NCI-H1417 (cell line): ENCODE data around the gene SPATA31D4.
"Not testable (repeated sequence)": the region's sequence is repeated elsewhere in the genome, so short reads cannot be mapped to it uniquely, and the experiment has no call there.

Experiments
- DNase-seq, 3 experiments: peaks; one replicate each; lab custom pipeline; 2025; lab: John Stamatoyannopoulos, UW

Gene SPATA31D4

DNA sequence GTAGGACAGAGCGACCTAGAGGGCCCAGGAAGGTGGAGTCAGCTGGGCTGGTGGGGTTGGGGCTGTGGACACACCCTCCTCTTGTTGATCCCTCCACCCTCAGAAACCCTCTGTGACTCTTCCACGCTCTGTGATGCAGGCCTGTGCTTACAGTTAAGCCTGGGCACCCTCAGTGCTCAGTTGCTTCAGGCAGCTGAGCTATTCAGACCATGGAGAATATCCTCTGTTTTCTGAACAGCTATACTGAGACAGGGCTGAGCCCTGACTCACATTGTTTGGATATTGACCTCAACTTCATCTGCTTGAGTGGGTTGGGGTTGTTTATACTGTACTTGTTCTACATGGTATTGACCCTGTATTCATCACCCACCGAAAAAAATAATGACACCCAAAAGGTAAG is at the start of gene SPATA31D4:
Gene SPATA31D4 (plus strand): TSS at position 124 of the 400 bp plus-strand sequence. CDS start 86 bp downstream, at position 210.
- not testable (repeated sequence) for DNase-seq

DNA sequence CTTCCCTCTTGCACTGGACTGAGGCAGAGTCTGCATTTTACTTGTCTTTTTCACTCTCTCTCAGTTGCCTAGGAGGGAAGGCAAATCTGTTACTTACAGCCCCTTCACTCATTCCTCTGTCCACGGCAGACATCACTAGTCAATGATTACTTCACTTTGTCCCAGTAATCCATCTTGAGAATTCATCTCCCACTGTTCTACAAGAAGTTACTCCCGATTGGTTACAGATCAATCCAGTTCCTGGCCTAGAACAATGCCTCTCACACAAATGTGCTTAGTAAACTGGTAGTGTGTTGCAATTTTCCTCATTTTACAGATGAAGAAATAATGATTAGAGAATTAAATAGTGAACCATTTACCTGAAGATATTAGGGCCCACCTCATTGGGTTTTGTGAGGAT is 49.7 kb upstream of the SPATA31D4 start:
- no peak for DNase-seq

DNA sequence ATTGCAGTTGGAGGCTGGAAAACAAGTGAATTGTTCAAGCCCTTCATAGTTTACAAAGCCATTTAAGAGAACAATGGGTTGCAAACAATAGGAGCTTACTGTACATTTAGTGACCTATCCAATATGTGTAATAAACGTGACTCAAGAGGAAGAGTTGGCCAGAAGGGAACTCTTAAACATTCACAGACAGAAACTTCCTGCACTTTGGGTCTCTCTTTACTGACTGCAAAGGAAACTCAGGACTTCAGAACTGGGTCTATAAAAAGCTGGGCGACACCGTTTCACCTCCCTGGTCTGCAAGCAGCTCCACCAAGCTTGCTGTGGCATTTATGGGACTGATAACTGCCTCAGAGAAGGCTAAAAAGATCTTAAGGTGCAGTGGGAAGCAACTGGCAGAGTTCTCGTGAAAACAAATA is 48.7 kb upstream of the SPATA31D4 start:
- peak in 1 of 3 experiments; percentile 15 for DNase-seq

DNA sequence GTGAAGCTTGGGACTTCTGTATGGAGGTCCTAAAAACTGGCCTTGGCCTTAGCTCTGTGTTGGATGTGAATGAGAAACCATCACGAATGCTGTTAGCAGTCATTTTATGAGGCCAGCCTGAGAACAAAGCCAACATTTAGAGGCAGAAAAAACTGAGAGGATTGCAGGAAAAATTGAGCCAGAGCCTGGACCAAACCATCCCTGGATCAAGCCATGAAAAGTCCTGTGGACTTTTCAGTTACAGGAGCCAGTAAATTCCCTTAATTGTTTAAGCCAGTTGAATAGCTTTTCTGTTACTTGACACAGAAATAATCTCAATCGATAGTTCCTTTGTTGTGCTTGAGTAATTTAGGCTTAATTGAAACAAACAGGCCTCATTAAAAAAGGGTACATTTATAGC is 42.6 kb upstream of the SPATA31D4 start:
- DNase-seq: no peak

DNA sequence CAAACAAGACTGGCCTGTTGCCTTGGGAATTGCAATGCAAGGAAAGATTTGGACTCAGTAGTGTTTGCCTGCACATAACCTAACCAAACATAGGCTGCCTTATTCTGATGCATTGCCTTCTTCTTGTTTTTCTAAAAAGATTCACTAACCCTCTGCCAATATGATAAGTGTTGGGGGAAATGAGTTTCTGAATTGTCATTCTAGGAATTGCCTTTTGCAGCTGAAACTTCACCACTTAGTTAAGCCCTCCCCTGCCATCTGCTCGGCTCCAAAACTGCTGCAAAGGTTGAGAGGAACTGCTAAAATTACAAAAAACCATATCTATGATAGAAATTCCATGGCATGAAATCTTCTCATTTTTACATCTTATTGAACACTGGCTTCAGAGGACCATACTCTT is 41.6 kb upstream of the SPATA31D4 start:
- DNase-seq: no peak

DNA sequence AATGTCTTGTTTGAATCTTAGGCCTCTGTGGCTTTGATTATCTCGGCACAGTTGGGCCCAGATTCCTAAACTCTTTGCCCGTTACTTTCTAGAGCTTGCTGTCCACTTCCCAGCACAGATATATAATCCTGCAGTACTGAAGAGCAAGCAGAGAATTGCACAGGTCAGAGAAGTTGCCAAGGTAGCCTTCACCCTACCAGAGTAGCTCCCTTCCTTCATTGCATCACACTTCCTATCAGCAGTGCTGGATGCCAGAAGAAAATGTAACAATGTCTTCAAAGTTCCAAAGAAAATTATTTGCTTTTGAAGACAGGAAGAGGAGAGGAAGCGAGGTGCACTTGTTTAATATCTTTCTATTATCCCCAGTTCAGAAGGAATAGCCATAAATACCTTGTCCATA is 38.1 kb upstream of the SPATA31D4 start:
- no peak for DNase-seq

DNA sequence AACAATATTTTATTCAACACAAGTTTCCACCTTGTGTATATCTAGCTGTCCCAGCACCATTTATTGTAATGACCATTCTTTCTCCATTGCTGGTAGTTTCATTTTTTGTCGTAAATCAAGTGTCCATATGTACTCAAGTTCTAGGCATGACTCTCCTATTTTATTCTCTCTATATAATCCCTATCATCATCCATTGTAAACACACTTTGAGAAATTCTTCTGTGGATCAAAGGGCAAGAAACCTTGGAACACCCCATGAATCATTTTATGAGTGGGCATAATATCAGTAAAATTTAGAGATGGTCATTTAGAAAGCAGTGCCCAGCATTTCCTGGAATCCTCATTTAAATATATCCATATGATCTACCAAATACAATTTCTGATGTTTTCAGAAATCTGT is 35.8 kb upstream of the SPATA31D4 start:
- no peak for DNase-seq

DNA sequence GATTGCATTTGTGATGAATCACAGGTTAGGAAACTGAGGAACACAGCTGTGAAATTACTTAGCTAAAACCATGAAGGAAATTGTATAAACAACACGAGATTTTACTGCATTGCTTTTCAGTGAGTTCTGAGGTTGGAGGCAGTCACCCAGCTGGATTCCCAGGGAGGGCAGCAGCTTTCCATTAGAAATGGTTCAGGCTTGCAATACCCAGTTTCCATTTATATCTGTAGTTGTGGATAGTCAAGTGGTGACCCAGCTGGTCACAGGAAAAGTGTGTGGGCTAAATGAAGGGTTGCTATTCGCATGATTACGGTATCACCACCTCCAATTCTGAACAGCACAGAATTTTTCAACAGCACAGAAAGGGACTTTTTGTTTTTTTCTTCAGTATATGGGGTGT is 34.3 kb upstream of the SPATA31D4 start:
- no peak for DNase-seq

DNA sequence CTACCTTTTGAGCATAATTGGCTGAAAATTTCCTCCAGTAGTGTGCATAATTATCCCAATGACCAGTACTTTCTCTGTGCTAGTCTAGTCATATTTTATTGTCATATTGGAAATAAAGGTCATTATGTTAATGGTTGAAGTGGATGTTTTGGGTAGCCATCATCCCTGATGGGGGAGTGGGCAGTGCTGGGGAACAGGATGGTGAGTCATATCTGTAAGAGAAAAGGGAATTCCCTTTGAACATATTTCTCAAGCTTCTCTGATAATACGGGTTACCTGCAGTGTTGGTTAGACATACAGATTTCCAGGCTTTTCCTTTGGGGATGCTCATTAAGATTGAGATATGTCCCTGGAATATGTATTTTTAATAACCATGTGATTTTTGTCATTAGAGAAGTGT is 33.3 kb upstream of the SPATA31D4 start:
- DNase-seq: no peak

DNA sequence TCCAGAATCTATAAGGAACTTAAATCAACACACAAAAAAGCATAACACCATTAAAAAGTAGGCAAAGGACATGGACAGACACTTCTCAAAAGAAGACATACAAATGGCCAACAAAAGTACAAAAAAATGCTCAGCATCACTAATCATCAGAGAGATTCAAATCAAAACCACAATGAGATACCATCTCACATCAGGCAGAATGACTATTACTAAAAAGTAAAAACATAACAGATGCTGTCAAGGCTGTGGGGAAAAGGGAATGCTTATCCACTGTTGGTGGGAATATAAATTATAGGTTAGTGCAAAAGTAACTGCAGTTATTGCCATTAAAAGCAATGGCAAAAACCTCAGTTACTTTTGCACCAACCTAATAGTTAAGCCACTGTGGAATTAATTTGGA is 32.2 kb upstream of the SPATA31D4 start:
- DNase-seq: no peak

DNA sequence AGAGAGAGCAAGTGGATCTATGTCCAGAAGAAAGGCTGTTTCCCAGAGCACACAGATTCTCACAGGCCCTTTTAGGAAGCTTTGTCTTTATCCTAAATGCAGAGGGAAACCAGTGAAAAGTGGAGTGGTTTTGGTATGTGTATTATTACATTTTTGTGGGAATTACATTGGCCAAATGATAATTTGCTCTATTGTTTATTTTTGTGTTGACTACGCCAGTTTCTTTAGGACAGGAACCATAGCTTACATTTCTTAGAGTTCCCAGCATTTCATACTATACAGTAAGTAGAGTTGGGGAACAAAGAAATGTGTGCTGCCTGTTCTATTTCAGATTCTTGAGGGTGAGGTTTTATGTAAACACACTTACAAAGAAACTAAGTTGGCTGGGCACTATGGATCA is 29.4 kb upstream of the SPATA31D4 start:
- no peak for DNase-seq

DNA sequence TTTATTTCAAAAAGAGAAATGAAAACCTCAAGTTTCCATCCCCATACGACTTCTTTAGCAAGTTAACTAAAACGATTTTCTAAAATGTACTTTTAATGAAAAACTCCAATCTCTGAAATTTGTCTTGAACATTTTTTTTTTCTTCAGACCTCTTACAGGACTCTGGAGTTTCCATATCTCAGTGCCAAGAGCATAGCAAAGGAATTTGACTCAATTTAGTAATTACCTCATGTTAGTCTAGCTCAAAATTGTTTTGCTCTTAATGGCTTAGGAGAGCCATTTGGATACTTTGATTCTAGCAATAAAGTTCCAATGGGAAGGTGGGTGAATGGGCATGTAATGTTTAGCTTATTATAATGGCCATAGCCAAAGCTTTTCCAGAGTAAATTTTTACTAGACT is 26.0 kb upstream of the SPATA31D4 start:
- no peak for DNase-seq

DNA sequence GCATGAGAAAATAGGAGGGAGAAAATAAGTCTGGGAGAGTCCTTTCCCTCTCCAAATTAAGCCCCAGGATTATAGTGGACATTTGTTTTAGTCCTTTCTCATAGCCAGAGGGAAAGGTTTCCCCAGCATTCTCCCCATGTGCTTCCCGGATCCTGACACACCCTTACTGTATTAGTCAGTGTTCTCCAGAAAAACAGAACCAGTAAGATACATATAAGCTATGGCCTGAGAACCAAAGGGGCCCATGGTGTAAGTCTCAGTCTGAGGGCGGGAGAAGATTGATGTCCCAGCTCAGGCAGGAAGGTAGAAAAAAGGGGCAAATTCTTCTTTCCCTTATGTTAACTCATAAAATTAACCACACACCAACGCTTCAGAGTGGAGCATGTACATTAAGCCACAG is 25.6 kb upstream of the SPATA31D4 start:
- no peak for DNase-seq

DNA sequence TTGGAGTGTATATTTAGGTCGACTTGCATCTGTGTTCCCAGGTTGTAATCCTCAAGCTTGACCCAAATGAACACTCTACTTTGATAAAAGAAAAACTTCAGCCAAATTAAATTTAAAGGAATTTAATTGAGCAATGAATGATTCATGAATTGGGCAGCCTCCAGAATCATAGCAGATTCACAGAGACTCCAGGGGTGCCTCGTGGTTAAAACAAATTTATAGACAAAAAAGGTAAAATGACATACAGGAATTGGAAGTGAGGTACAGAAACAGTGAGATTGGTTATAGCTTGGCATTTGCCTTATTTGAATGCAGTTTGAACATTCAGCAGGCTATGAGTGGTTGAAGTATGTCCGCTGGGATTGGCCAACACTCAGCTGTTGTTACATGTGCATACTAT is 21.6 kb upstream of the SPATA31D4 start:
- DNase-seq: no peak

DNA sequence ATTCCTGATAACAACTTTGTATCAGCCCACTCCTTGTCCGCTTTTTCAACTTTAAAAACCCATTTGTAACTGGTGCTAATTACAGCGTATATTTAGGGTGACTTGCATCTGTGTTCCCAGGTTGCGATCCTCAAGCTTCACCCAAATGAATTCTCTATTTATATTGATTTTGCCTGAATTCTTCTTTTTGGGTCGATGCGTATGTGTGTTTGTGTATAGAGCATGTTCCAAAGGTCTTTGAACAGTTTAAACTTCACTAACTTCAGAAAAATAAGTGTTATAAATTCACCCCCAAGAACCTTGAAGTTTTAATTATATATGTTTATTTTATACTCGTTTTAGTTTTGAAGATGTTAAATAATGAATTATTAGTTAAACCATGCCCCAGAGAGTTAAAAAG is 16.1 kb upstream of the SPATA31D4 start:
- no peak for DNase-seq

DNA sequence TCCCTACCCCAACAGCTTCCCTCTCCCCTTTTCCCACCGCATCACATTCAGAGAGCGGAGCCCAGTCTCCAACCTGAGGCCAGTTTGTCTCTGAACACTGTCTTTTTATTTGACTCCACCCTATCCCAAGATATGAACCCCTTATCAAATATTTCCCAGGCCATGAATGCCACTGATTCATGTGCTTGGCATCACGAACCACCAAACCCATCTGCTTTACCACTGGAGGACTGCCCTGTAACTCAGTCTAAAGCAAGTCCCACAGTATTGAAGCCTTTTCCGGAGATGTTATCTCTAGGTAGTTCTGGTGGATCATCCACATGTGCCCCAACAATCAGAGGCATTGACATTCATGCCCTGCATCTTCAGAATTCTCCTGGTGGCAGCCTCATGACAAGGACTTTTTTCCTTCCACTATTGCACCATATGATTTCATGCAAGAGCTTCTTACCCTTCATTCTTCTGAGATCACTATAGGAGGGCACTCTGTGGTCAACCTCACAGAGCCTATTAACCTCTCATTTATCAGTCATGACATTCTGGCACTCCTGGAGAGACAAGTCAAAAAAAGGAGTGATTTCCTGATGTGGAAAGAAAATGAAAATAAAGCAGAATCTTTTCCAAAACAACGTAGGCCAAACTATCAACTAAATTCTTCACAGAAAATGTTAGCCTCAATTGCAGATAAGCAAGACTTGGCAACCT is 12.3 kb upstream of the SPATA31D4 start:
- DNase-seq: no peak

DNA sequence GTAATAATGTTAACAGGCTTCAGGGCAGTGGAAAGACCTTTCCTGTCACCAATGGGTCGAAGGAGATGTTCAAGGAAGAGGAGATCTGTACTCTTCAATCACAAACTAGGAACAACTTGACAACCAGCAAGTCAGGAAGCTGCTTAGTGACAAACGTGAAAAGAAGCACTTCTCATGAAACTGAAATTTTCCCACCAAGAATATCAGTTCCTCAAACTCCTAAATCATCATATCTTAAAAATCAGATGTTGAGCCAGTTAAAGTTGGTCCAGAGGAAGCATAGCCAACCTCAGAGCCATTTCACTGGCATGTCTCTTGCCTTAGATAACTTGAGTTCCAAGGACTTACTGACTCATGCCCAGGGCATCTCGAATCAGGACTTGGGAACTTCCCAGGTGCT is 9.7 kb upstream of the SPATA31D4 start:
- not testable (repeated sequence) for DNase-seq

DNA sequence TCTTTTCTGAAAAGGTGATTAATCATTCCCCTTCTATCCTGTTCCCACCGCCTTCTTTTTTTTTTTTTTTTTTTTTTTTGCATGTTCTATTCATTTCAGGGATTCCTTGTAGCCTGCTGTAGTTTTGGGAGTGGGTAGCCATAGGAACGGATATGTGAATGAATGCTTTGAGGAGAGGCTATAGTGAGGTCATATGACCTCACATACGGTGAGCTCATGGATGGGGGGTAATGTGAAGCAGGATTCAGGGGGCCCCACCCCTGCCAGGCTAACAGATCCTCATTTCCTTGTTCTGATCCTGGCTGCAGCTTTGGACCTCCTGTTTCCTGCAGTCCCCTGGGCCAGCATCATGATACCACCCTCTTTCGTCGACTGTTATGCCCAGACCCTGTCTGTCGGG is 1.9 kb downstream of the SPATA31D4 start:
- DNase-seq: not testable (repeated sequence)

DNA sequence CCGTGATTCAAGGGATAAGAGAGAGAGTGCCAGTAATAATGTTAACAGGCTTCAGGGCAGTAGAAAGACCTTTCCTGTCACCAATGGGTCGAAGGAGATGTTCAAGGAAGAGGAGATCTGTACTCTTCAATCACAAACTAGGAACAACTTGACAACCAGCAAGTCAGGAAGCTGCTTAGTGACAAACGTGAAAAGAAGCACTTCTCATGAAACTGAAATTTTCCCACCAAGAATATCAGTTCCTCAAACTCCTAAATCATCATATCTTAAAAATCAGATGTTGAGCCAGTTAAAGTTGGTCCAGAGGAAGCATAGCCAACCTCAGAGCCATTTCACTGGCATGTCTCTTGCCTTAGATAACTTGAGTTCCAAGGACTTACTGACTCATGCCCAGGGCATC is 5.3 kb downstream of the SPATA31D4 start:
- not testable (repeated sequence) for DNase-seq

DNA sequence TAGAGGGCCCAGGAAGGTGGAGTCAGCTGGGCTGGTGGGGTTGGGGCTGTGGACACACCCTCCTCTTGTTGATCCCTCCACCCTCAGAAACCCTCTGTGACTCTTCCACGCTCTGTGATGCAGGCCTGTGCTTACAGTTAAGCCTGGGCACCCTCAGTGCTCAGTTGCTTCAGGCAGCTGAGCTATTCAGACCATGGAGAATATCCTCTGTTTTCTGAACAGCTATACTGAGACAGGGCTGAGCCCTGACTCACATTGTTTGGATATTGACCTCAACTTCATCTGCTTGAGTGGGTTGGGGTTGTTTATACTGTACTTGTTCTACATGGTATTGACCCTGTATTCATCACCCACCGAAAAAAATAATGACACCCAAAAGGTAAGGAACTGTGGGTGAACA is 15.2 kb downstream of the SPATA31D4 start, which contains the start of gene SPATA31D3:
Gene SPATA31D3 (plus strand): TSS at position 108 of the 400 bp plus-strand sequence. CDS start 86 bp downstream, at position 194.
- DNase-seq: not testable (repeated sequence)

DNA sequence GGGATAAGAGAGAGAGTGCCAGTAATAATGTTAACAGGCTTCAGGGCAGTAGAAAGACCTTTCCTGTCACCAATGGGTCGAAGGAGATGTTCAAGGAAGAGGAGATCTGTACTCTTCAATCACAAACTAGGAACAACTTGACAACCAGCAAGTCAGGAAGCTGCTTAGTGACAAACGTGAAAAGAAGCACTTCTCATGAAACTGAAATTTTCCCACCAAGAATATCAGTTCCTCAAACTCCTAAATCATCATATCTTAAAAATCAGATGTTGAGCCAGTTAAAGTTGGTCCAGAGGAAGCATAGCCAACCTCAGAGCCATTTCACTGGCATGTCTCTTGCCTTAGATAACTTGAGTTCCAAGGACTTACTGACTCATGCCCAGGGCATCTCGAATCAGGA is 20.4 kb downstream of the SPATA31D4 start:
- not testable (repeated sequence) for DNase-seq

DNA sequence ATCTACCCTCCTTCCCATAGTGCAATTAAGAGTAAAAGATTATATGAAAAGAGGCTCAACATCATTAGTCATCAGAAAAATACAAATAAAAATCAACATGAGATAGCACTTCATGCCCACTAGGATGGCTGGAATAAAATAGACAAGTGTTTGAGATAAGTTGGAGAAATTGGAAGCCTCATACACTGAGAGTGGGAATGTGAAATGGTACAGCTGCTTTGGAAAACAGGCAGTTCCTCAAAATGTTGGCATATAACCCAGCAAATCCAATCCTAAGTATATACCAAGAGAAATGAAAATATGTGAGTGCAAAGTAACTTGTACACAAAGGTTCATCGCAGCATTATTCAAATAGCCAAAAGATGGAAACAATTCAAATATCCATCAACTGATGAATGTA is 24.9 kb downstream of the SPATA31D4 start:
- no peak for DNase-seq

DNA sequence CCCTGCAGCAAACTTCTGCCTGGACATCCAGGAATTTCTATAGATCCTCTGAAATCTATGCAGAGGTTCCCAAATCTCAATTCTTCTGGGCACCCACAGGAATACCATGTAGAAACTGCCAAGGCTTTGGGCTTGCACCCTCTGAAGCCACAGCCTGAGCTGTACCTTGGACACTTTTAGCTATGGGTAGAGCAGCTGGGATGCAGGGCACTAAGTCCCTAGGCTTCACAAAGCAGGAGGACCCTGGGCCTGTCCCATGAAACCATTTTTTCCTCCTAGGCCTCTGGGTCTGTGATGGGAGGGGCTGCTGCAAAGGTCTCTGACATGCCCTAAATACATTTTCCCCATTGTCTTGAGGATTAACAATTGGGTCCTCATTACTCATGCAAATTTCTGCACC is 27.4 kb downstream of the SPATA31D4 start:
- DNase-seq: no peak
